HL-60 (cell line): ENCODE measurements around the gene ZNF621.
"Not testable (repeated sequence)": the region's sequence is repeated elsewhere in the genome, so short reads cannot be mapped to it uniquely, and the experiment has no call there.

Experiments used
- DNase-seq, 2 experiments: peaks; one replicate each; pipeline ENCODE4 v3.0.0-alpha.2; 2010 to 2020; ENCODE audit warnings: low read depth in 1 of 2, low spot score in 1 of 2
- H3K27ac ChIP-seq: fragments of 250-450 bp; sonication (Bioruptor Pico); replicated peaks from 2 replicates; pipeline ENCODE4 v1.5.1; 2020; ENCODE audit warnings: mild to moderate bottlenecking, moderate library complexity
- H3K27me3 ChIP-seq: fragments of 250-450 bp; sonication (Bioruptor Pico); 2 replicates; pipeline ENCODE4 v1.5.1; 2021; ENCODE audit warnings: mild to moderate bottlenecking, moderate library complexity; ENCODE audit not compliant: insufficient read depth, poor library complexity, severe bottlenecking
- H3K4me3 ChIP-seq: replicated peaks from 2 replicates; pipeline ENCODE4 v1.5.1; 2011; ENCODE audit warnings: mild to moderate bottlenecking, control low read depth, low read length; ENCODE audit not compliant: insufficient read depth
- GABPA ChIP-seq: IDR thresholded peaks from 2 replicates; pipeline ENCODE4 v1.6.1; 2012; ENCODE audit warnings: low read depth
- POLR2AphosphoS5 ChIP-seq: IDR thresholded peaks from 2 replicates; pipeline ENCODE4 v1.6.1; 2012; ENCODE audit warnings: low read depth
- SPI1 ChIP-seq: IDR thresholded peaks from 2 replicates; pipeline ENCODE4 v1.6.1; 2012; ENCODE audit warnings: low read depth, mild to moderate bottlenecking, borderline replicate concordance
- TF ChIP-seq, protein P1 (sequence below): IDR thresholded peaks from 2 replicates; pipeline ENCODE4 v1.6.1; 2012; ENCODE audit warnings: low read depth; ENCODE audit not compliant: insufficient replicate concordance
- TF ChIP-seq, protein P2 (sequence below): IDR thresholded peaks from one replicate; pipeline ENCODE4 v1.5.1; 2011; ENCODE audit warnings: low read length, control low read depth, inconsistent platforms; ENCODE audit not compliant: insufficient read depth

Gene ZNF621

DNA sequence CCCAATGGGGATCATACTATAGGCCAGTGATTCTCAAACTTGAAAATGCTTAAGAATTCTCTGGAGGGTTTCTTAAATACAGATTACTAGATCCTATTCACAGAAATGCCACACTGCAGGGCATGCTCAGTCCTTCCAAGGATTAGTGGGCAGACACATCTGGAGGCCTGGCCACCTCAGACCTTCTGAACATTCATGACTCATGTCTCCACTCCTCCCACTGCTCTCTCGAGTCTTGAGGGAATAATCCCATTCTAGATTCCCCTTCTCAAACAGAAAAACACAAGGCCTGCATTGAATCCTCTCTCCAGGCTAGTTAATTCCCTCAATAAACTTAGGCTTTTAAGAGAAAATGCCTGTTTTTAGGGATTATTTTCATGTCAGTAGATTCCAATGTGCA is 22.1 kb downstream of the ZNF621 start:
- H3K27me3 ChIP-seq = no peaks in the 10 kb centered on the region
- DNase-seq = no peak
- no peak overlapping the region for H3K4me3 ChIP-seq
- no peak overlapping the region for H3K27ac ChIP-seq
- no peak for TF ChIP-seq SPI1
- no peak for TF ChIP-seq POLR2AphosphoS5
- no peak for TF ChIP-seq GABPA
- TF ChIP-seq, protein P1, sequence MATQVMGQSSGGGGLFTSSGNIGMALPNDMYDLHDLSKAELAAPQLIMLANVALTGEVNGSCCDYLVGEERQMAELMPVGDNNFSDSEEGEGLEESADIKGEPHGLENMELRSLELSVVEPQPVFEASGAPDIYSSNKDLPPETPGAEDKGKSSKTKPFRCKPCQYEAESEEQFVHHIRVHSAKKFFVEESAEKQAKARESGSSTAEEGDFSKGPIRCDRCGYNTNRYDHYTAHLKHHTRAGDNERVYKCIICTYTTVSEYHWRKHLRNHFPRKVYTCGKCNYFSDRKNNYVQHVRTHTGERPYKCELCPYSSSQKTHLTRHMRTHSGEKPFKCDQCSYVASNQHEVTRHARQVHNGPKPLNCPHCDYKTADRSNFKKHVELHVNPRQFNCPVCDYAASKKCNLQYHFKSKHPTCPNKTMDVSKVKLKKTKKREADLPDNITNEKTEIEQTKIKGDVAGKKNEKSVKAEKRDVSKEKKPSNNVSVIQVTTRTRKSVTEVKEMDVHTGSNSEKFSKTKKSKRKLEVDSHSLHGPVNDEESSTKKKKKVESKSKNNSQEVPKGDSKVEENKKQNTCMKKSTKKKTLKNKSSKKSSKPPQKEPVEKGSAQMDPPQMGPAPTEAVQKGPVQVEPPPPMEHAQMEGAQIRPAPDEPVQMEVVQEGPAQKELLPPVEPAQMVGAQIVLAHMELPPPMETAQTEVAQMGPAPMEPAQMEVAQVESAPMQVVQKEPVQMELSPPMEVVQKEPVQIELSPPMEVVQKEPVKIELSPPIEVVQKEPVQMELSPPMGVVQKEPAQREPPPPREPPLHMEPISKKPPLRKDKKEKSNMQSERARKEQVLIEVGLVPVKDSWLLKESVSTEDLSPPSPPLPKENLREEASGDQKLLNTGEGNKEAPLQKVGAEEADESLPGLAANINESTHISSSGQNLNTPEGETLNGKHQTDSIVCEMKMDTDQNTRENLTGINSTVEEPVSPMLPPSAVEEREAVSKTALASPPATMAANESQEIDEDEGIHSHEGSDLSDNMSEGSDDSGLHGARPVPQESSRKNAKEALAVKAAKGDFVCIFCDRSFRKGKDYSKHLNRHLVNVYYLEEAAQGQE = no peak
- TF ChIP-seq, protein P2, sequence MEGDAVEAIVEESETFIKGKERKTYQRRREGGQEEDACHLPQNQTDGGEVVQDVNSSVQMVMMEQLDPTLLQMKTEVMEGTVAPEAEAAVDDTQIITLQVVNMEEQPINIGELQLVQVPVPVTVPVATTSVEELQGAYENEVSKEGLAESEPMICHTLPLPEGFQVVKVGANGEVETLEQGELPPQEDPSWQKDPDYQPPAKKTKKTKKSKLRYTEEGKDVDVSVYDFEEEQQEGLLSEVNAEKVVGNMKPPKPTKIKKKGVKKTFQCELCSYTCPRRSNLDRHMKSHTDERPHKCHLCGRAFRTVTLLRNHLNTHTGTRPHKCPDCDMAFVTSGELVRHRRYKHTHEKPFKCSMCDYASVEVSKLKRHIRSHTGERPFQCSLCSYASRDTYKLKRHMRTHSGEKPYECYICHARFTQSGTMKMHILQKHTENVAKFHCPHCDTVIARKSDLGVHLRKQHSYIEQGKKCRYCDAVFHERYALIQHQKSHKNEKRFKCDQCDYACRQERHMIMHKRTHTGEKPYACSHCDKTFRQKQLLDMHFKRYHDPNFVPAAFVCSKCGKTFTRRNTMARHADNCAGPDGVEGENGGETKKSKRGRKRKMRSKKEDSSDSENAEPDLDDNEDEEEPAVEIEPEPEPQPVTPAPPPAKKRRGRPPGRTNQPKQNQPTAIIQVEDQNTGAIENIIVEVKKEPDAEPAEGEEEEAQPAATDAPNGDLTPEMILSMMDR = no peak

DNA sequence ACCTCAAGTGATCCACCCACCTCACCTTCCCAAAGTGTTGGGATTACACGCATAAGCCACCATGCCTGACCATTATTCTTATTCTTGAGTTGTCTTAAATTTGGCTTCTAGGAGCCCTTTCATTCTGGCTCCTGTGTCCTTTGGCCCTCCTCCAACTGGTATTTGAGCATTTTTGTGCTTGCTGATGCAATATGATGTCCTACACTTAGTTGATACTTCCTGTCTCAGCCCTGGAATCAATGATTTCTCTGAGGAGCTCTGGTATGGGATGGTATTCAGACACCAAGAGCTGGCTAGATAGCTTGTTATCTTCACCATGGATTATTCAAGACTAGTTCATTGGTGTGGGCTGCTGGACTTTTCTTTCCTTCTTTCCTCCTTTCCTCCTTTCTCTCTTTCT is 25.4 kb downstream of the ZNF621 start:
- TF ChIP-seq, protein P1 = no peak
- TF ChIP-seq, protein P2 = no peak
- TF ChIP-seq GABPA (no peak), POLR2AphosphoS5 (no peak), SPI1 (no peak)

DNA sequence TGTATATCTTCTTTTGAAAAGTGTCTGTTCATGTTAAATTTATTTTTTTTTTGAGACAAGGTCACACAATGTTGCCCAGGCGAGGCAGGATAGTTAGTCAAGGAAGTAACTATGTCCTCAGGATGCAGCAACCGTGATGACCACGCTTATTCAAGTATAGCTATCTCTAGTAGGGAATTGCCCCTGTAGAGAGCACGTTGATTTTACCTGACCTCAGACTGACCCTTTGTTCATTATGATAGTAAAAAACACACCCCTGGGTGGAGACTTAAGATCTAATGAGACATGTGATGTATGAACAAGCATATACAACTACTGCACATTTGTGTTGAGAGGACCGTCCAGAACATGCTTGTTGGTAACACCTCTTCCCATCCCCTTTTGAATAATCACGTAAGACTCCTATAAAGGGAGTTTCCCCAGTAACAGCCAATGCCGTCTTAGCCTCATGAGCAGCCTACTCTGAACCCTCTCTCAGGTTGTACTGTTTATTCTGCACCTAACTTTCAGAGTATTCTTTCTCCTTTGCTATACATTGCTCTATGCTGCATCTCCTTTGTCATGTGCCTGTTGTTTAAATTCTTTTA is 32.9 kb downstream of the ZNF621 start:
- Histone ChIP-seq H3K27ac (no peak overlapping the region), H3K4me3 (no peak overlapping the region), H3K27me3 (no peaks in the 10 kb centered on the region)
- TF ChIP-seq SPI1 = no peak
- TF ChIP-seq GABPA = no peak
- TF ChIP-seq, protein P2 = no peak
- TF ChIP-seq, protein P1 = no peak
- no peak for TF ChIP-seq POLR2AphosphoS5
- no peak for DNase-seq

More for the DNA sequence above, 25.4 kb downstream of the ZNF621 start:
- Histone ChIP-seq H3K27ac (no peak overlapping the region), H3K4me3 (no peak overlapping the region), H3K27me3 (no peaks in the 10 kb centered on the region)
- no peak for DNase-seq

DNA sequence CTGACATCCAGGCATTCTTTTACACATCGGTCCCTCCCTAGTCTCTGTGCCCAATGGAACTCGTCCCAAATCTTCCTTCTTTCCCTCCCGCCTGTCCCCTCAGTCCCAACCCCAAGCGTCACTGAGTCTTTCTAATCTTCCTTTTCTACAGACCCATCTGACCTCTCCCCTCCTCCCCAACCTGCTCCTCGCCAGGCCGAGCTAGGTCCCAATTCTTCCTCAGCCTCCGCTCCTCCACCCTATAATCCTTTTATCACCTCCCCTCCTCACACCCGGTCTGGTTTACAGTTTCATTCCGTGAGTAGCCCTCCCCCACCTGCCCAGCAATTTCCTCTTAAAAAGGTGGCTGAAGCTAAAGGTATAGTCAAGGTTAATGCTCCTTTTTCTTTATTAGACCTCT is 37.7 kb downstream of the ZNF621 start:
- not testable (repeated sequence) for DNase-seq, H3K27me3 ChIP-seq, H3K4me3 ChIP-seq, H3K27ac ChIP-seq

DNA sequence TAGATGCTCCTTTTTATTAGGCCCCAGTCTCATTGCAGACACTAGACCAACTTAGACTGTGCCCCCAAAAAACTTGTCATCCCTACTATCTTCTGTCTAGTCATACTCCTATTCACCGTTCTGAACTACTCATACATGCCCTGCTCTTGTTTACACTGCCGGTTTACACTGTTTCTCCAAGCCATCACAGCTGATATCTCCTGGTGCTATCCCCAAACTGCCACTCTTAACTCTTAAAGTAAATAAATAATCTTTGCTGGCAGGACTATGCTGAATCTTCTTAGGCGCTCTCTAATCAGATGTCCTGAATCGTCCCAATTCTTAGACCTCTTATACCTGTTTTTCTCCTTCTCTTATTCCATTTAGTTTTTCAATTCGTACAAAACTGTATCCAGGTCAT is 40.9 kb downstream of the ZNF621 start:
- not testable (repeated sequence) for H3K4me3 ChIP-seq, H3K27me3 ChIP-seq, DNase-seq, H3K27ac ChIP-seq
